BLaER1 treated with 17β-estradiol and CSF1 and Interleukin-3, amounts not matched to agents 10 nM and 100 nM (cell line): ENCODE measurements around the gene SLC7A5.
A peak's percentile ranks its signal among the peaks of the same experiment; 100 is the strongest.

Source experiments
- H3K27ac ChIP-seq, 11 experiments: shearing (Covaris generic); formaldehyde crosslinking; 2 replicates each; pipeline ENCODE4 v1.8.1; 2022
- H3K27me3 ChIP-seq, 11 experiments: shearing (Covaris generic); formaldehyde crosslinking; 2 replicates each; pipeline ENCODE4 v1.8.1; 2022
- H3K36me3 ChIP-seq, 11 experiments: shearing (Covaris generic); formaldehyde crosslinking; 2 replicates each; pipeline ENCODE4 v1.8.1; 2022
- H3K4me1 ChIP-seq, 10 experiments: shearing (Covaris generic); formaldehyde crosslinking; 2 replicates each; pipeline ENCODE4 v1.8.1; 2022
- H3K4me2 ChIP-seq, 11 experiments: shearing (Covaris generic); formaldehyde crosslinking; 2 replicates each; pipeline ENCODE4 v1.8.1; 2022
- H3K4me3 ChIP-seq, 10 experiments: shearing (Covaris generic); formaldehyde crosslinking; 2 replicates each; pipeline ENCODE4 v1.8.1; 2022
- H3K9ac ChIP-seq, 11 experiments: shearing (Covaris generic); formaldehyde crosslinking; 2 replicates each; pipeline ENCODE4 v1.8.1; 2022
- H3K9me3 ChIP-seq, 11 experiments: shearing (Covaris generic); formaldehyde crosslinking; replicated peaks in 1 of 11; 2 replicates each; pipeline ENCODE4 v1.8.1; 2022
- H4K20me1 ChIP-seq, 11 experiments: shearing (Covaris generic); formaldehyde crosslinking; 2 replicates each; pipeline ENCODE4 v1.8.1; 2022
- Cebpa-rat ChIP-seq, 11 experiments: shearing (Covaris generic); IDR thresholded peaks; 2 replicates each; pipeline ENCODE4 v1.8.1; 2022

SLC7A5 gene

DNA sequence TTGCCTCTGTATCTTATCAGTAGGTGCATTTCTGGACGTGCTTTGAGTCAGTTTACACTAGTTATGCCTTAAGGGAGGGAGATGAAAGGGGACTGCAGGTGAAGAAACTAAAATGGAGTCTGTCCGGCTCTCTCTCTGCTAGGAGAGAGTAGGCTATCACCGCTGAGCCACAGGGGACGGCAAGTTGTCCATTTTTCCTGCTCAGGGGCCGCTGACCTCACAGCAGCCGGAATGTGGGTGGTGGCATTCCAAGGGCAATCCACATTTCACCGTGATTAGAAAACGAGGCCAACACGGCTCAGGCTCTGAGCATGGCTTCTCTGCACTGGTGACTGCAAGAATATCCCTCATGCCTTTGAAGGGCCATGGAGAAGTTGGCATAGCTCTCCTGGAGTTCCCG is 84.5 kb downstream of the SLC7A5 start:
- Histone ChIP-seq H3K4me3 (no peak overlapping the region), H3K4me1 (peaks cover 43 to 65% (median 60%) of the 10 kb centered on the region in 10 experiments), H3K4me2 (peak overlapping the region in 9 of 11 experiments; percentile 31 to 97 (median 92); a peak in 17 of 22 replicates), H3K27ac (peak overlapping the region in 2 of 11 experiments; percentile 20 to 35; a peak in 4 of 22 replicates), H4K20me1 (no peaks in the 10 kb centered on the region), H3K27me3 (peaks cover 0 to 22% (median 0%) of the 10 kb centered on the region in 11 experiments; a peak in 4 of 22 replicates), H3K9me3 (no peaks in the 10 kb centered on the region), H3K9ac (peak overlapping the region in 1 of 11 experiments; percentile 27; a peak in 1 of 22 replicates), H3K36me3 (no peaks in the 10 kb centered on the region)
- TF ChIP-seq Cebpa-rat (IDR thresholded peaks at IDR 0.05) = no peak

DNA sequence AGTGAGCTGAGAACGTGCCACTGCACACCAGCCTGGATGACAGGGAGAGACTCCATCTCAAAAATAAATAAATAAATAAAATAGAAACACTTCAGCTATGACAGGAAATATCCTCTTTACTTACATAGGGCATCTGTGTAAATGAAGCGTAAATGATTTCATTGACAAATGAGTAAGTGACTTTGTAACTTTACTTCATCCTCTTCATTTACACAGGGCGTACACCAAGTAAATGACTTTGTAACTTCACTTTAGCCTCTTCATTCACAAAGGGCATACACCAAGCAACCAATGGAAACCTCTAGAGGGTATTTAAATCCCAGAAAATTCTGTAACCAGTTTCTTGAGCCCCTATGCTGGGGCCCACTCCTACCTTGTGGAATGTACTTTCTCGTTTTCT is 87.3 kb downstream of the SLC7A5 start:
- peak overlapping the region in 1 of 10 experiments; percentile 19; a peak in 1 of 20 replicates for H3K4me3 ChIP-seq
- no peaks in the 10 kb centered on the region for H3K36me3 ChIP-seq
- H3K4me1 ChIP-seq = peaks cover 61 to 86% (median 83%) of the 10 kb centered on the region in 10 experiments
- H4K20me1 ChIP-seq = no peaks in the 10 kb centered on the region
- peak overlapping the region in 9 of 11 experiments; percentile 85 to 99 (median 96); a peak in 17 of 22 replicates for H3K27ac ChIP-seq
- H3K27me3 ChIP-seq = peaks cover 0 to 22% (median 0%) of the 10 kb centered on the region in 11 experiments; a peak in 4 of 22 replicates
- no peak for TF ChIP-seq Cebpa-rat (IDR thresholded peaks at IDR 0.05)
- H3K9ac ChIP-seq = peak overlapping the region in 8 of 11 experiments; percentile 46 to 95 (median 76); a peak in 12 of 22 replicates
- no peaks in the 10 kb centered on the region for H3K9me3 ChIP-seq
- H3K4me2 ChIP-seq = peak overlapping the region; percentile 85 to 99 (median 95)

DNA sequence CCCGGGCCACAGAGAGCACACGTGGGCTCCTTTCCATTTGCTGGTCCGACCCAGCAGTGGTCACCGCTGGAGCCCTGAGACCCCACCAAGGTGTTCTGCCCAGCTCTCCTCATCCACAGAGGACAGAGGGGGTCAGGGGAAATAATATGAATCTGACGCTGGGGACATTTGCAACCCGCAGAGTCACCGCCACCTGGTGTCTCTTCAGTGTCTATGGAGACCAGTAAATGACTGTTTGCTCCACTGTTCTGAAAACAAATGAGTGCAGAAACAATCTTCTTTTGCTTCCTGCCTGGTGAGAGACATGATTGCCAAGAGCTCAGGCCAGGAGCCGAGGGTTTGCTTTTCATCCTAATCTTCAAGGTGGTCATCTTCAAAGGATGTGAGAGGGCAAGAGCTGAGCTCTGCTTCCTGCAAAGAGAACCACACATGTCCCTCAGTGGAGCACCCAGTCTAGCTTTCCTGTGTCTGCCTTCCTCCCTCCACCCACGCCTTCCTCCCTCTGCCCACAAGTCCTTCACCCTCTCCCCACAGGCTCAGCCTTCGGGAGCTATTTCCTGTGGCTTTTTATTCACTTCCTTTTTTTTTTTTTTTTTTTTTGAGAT is 88.8 kb downstream of the SLC7A5 start:
- Histone ChIP-seq H3K4me3 (peak overlapping the region in 8 of 10 experiments; percentile 24 to 58 (median 44); a peak in 16 of 20 replicates), H3K9me3 (no peaks in the 10 kb centered on the region), H3K9ac (peak overlapping the region in 10 of 11 experiments; percentile 60 to 95 (median 78); a peak in 20 of 22 replicates), H3K27me3 (peaks cover 0 to 22% (median 0%) of the 10 kb centered on the region in 11 experiments; a peak in 4 of 22 replicates), H3K4me2 (peak overlapping the region; percentile 85 to 99 (median 95)), H3K36me3 (no peaks in the 10 kb centered on the region), H3K4me1 (peaks cover 61 to 94% (median 84%) of the 10 kb centered on the region in 10 experiments), H4K20me1 (no peaks in the 10 kb centered on the region), H3K27ac (peak overlapping the region; percentile 27 to 99 (median 94); a peak in 21 of 22 replicates)
- TF ChIP-seq Cebpa-rat (IDR thresholded peaks at IDR 0.05) = no peak; a peak in 1 of 22 replicates
